ENCODE data around the gene FAM200B.

- no peak for TF ChIP-seq CTCF (IDR thresholded peaks at IDR 0.05)
- no peak for TF ChIP-seq POLR2AphosphoS5 (IDR thresholded peaks at IDR 0.05)
- no peak for TF ChIP-seq POLR2A (IDR thresholded peaks at IDR 0.05)
- TF ChIP-seq EP300 (IDR thresholded peaks at IDR 0.05), result no peak
These were observed 39.2 kb downstream of the FAM200B start for GRCh38 chr4:15720851-15721250.
